K562 (cell line): ENCODE data around the gene NR3C1. TPM values are rescaled to one million over a fixed set of nuclear protein-coding genes. Genes with fewer than 3 reads are reported as not detected.

ENCODE experiments used
- ATAC-seq: fragments of 200-7000 bp; cut with Tn5 transposase; 3 replicates; pipeline ENCODE4 v1.9.1; 2020; ENCODE audit warnings: moderate library complexity
- BruUV-seq: library from RNA; stranded (reverse); fragments of 400-500 nt; replicated peaks from 2 replicates; lab custom pipeline; 2021; lab: Mats Ljungman, UMichigan
- CTCF ChIA-PET: fragments of 300-600 bp; formaldehyde crosslinking; extraction: SDS; loops from one replicate; lab custom pipeline; 2021; ENCODE audit warnings: low intra/inter-chr PET ratio; lab: Yijun Ruan, JAX
- POLR2A ChIA-PET: fragments of 300-600, 350-650 bp; sonication (Branson Sonifier 250); formaldehyde crosslinking; extraction: SDS; loops from one replicate; lab custom pipeline; 2021; ENCODE audit warnings: antibody characterized with exemption, inconsistent platforms; lab: Yijun Ruan, JAX
- DNase-seq, 4 experiments: peaks; one replicate each; pipeline versions ENCODE4 v3.0.0 to v3.0.0-alpha.2; 2011 to 2018; ENCODE audit warnings: low spot score in 3 of 4, mixed read lengths in 3 of 4; ENCODE audit errors: extremely low read depth in 1 of 4
- FAIRE-seq: peaks from 2 replicates; lab custom pipeline; 2011; peaks lifted over from hg19 to GRCh38; lab: Jason Lieb, UNC
- H2AFZ ChIP-seq: 2 replicates; pipeline ENCODE4 v1.6.0; 2011; ENCODE audit warnings: low read depth, low read length, control low read depth, inconsistent platforms
- H3K27ac ChIP-seq: fragments of 200-600 bp; 3 replicates; pipeline ENCODE4 v1.8.0; 2011; ENCODE audit warnings: low read depth, mild to moderate bottlenecking, control low read depth, inconsistent platforms, low read length, moderate library complexity, mixed read lengths; ENCODE audit errors: extremely low read depth
- H3K27me3 ChIP-seq, 2 experiments: fragments of 300-600 bp in 1 of 2; 2 replicates in 1 of 2; 3 replicates in 1 of 2; pipeline versions ENCODE4 v1.6.0 to v1.8.0; 2011; ENCODE audit warnings: inconsistent platforms in 2 of 2, low read length in 2 of 2, mild to moderate bottlenecking in 1 of 2, mixed read lengths in 1 of 2, moderate library complexity in 1 of 2; ENCODE audit not compliant: control insufficient read depth in 2 of 2, insufficient read depth in 2 of 2
- H3K36me3 ChIP-seq: fragments of 300-600 bp; 3 replicates; pipeline ENCODE4 v1.8.0; 2011; ENCODE audit warnings: mild to moderate bottlenecking, low read length, inconsistent platforms; ENCODE audit not compliant: control insufficient read depth, insufficient read depth
- H3K4me1 ChIP-seq, 2 experiments: fragments of 200-600 bp in 1 of 2; replicated peaks in 1 of 2; 2 replicates in 1 of 2; 3 replicates in 1 of 2; pipeline versions ENCODE4 v1.5.1 to v1.8.0; 2011; ENCODE audit warnings: inconsistent platforms in 2 of 2, low read length in 2 of 2, mild to moderate bottlenecking in 1 of 2, mixed read lengths in 1 of 2, moderate library complexity in 1 of 2; ENCODE audit not compliant: control insufficient read depth in 2 of 2, insufficient read depth in 2 of 2
- H3K4me2 ChIP-seq: 2 replicates; pipeline ENCODE4 v1.6.1; 2011; ENCODE audit warnings: low read length, control low read depth, inconsistent platforms, mixed read lengths; ENCODE audit not compliant: insufficient read depth
- H3K4me3 ChIP-seq: fragments of 200-600 bp; sonication (generic), shearing (Covaris generic); 2 replicates; pipeline ENCODE4 v1.5.1; 2016; ENCODE audit warnings: control low read depth, inconsistent platforms
- H3K79me2 ChIP-seq: fragments of 200-600 bp; 3 replicates; pipeline ENCODE4 v1.8.0; 2011; ENCODE audit warnings: low read length, inconsistent platforms; ENCODE audit not compliant: control insufficient read depth, insufficient read depth
- H3K9ac ChIP-seq, 2 experiments: 2 replicates each; pipeline versions ENCODE4 v1.6.0 to v1.6.1; 2011; ENCODE audit warnings: low read depth in 2 of 2, low read length in 2 of 2, control low read depth in 1 of 2, inconsistent platforms in 1 of 2, mild to moderate bottlenecking in 1 of 2, mixed read lengths in 1 of 2; ENCODE audit not compliant: insufficient read depth in 1 of 2
- H3K9me1 ChIP-seq: one replicate; pipeline ENCODE4 v1.6.0; 2011; ENCODE audit warnings: inconsistent platforms, mild to moderate bottlenecking, low read length, moderate library complexity; ENCODE audit not compliant: control insufficient read depth, insufficient read depth
- H3K9me3 ChIP-seq: replicated peaks from 2 replicates; pipeline ENCODE4 v1.5.1; 2011; ENCODE audit warnings: low read depth, low read length, inconsistent platforms; ENCODE audit not compliant: control insufficient read depth, insufficient read depth
- H4K20me1 ChIP-seq: replicated peaks from 2 replicates; pipeline ENCODE4 v1.6.1; 2011; ENCODE audit warnings: low read length, inconsistent platforms, mixed read lengths; ENCODE audit not compliant: control insufficient read depth, insufficient read depth
- ASH1L ChIP-seq: fragments of 450-650 bp; IDR thresholded peaks from 2 replicates; pipeline ENCODE4 v1.6.1; 2018; ENCODE audit warnings: borderline replicate concordance, mild to moderate bottlenecking, low read depth; ENCODE audit not compliant: partially characterized antibody
- HDAC2 ChIP-seq: fragments of 450-650 bp; IDR thresholded peaks from 2 replicates; pipeline ENCODE4 v1.6.1; 2016; ENCODE audit warnings: mild to moderate bottlenecking
- JUN ChIP-seq, 2 experiments: sonication (generic) in 1 of 2; formaldehyde crosslinking in 1 of 2; IDR thresholded peaks; 2 replicates each; pipeline versions ENCODE4 v1.6.1 to v1.8.0; 2012 to 2022; ENCODE audit warnings: borderline replicate concordance in 2 of 2, mild to moderate bottlenecking in 2 of 2, improper control_type of control experiment in 1 of 2, low read depth in 1 of 2, low read length in 1 of 2, missing genetic modification reagents in 1 of 2
- MTA2 ChIP-seq: fragments of 450-650 bp; IDR thresholded peaks from 2 replicates; pipeline ENCODE4 v1.6.1; 2016; ENCODE audit warnings: low read depth
- NFRKB ChIP-seq: fragments of 450-650 bp; IDR thresholded peaks from 2 replicates; pipeline ENCODE4 v1.6.1; 2016; ENCODE audit warnings: low read depth
- NR1H2 ChIP-seq: sonication (generic); formaldehyde crosslinking; IDR thresholded peaks from 2 replicates; pipeline ENCODE4 v1.4.0; 2020; ENCODE audit warnings: mild to moderate bottlenecking, missing genetic modification reagents
- PCBP2 ChIP-seq: fragments of 200-400 bp; formaldehyde crosslinking; IDR thresholded peaks from 2 replicates; pipeline ENCODE4 v1.6.1; 2018; ENCODE audit warnings: low read length, low read depth, mild to moderate bottlenecking, moderate library complexity; ENCODE audit not compliant: poor library complexity, severe bottlenecking
- SETDB1 ChIP-seq: IDR thresholded peaks from one replicate; pipeline ENCODE4 v1.6.1; 2012; ENCODE audit warnings: low read length, control low read depth, inconsistent platforms
- TCF7L2 ChIP-seq: fragments of 150-350 bp; IDR thresholded peaks from 2 replicates; pipeline ENCODE4 v1.6.1; 2016; ENCODE audit warnings: low read depth, mild to moderate bottlenecking, low read length, moderate library complexity
- ZBTB43 ChIP-seq: sonication (generic); formaldehyde crosslinking; IDR thresholded peaks from 2 replicates; pipeline ENCODE4 v1.8.0; 2023; ENCODE audit warnings: mild to moderate bottlenecking, missing genetic modification reagents
- ZC3H4 ChIP-seq: sonication (generic); formaldehyde crosslinking; IDR thresholded peaks from 2 replicates; pipeline ENCODE4 v1.9.0; 2021; ENCODE audit warnings: missing genetic modification reagents, borderline replicate concordance
- ZNF24 ChIP-seq: fragments of 450-650 bp; IDR thresholded peaks from 2 replicates; pipeline ENCODE4 v1.6.1; 2016
- ZNF408 ChIP-seq: fragments of 250-450 bp; sonication (Bioruptor Pico); IDR thresholded peaks from 2 replicates; pipeline ENCODE4 v1.4.0; 2020; ENCODE audit warnings: low read depth, mild to moderate bottlenecking, moderate library complexity
- ZNF668 ChIP-seq: fragments of 250-450 bp; sonication (Bioruptor Pico); IDR thresholded peaks from 2 replicates; pipeline ENCODE4 v1.8.0; 2022; ENCODE audit warnings: mild to moderate bottlenecking, inconsistent platforms
- WGBS: fragments of 100-300 bp; shearing (Covaris generic); methylation state at CpG from one replicate; pipeline ENCODE4 v1.1.6; 2016; ENCODE audit warnings: low coverage, mixed read lengths; ENCODE audit not compliant: insufficient coverage; ENCODE audit errors: missing lambda C conversion rate; 5-methylcytosine and 5-hydroxymethylcytosine counted together
- in situ Hi-C: fragments of 300-500 bp; cut with MboI; formaldehyde crosslinking; loops from 4 replicates; pipeline ENCODE4 v1.15.0; 2018; ENCODE audit warnings: inconsistent platforms, mixed read lengths
- intact Hi-C: fragments of 100-400 bp; cut with micrococcal nuclease; formaldehyde crosslinking; loops from 2 replicates; pipeline ENCODE4 v1.14.2; 2022
- polyA plus RNA-seq, 8 experiments: library from polyadenylated mRNA; depleted of rRNA in 4 of 8; stranded (reverse) in 5 of 8; unstranded in 3 of 8; fragments of >200 nt; fragmentation: Nextera tagmentation in 2 of 8; fragmentation: Illumina TruSeq in 1 of 8; extraction: Ambion mirVana in 2 of 8; extraction: Trizol in 1 of 8; gene quantifications; 2 replicates each; pipeline versions ENCODE4 v1.2.1 to v1.2.3, GENCODE V29; 2011 to 2014; ENCODE audit warnings: inconsistent platforms in 1 of 8, missing spikeins in 1 of 8
- total RNA-seq, 7 experiments: library from RNA; depleted of rRNA in 6 of 7; stranded (reverse); fragments of >200 nt in 6 of 7; fragmentation: Illumina TruSeq in 2 of 7; extraction: Trizol in 2 of 7; gene quantifications; 2 replicates each; pipeline versions ENCODE4 v1.2.1 to v1.2.3, GENCODE V29; 2011 to 2021; ENCODE audit warnings: low replicate concordance in 1 of 7
- TF ChIP-seq, protein P1 (sequence below): fragments of 450-650 bp; formaldehyde crosslinking; IDR thresholded peaks from 2 replicates; pipeline ENCODE4 v1.4.0; 2020; ENCODE audit warnings: mild to moderate bottlenecking, mixed read lengths

The NR3C1 gene
- total and polyA plus RNA-seq, 9 of the 15 experiments (the other 6 are each of a cell fraction or from before 2014, with no cell fraction given), result 8.2 to 36.0 (median 15.0) TPM

- WGBS, result 92% methylated on average over 1 of the region's 1 CpG
- Histone ChIP-seq H3K9me3 (peaks cover 13% of the 10 kb centered on the region), H3K36me3 (0 out of 3 replicates have a peak, but pooled peaks cover 3% of the 10 kb centered on the region), H3K27me3 (no peaks in the 10 kb centered on the region), H3K4me3 (no peak overlapping the region), H2AFZ (no peak overlapping the region), H4K20me1 (no peaks in the 10 kb centered on the region), H3K9me1 (no peaks in the 10 kb centered on the region), H3K4me2 (no peak overlapping the region), H3K27ac (no peak overlapping the region), H3K79me2 (peaks cover 46% of the 10 kb centered on the region), H3K4me1 (no peaks in the 10 kb centered on the region), H3K9ac (no peak overlapping the region)
- FAIRE-seq (no peak), DNase-seq (no peak), ATAC-seq (no peak)
- ChIA-PET CTCF (no interaction called here), POLR2A (no interaction called here)
- in situ Hi-C loops (no loop called here), intact Hi-C loops (no loop called here)
- no TSS peak for BruUV-seq
- TF ChIP-seq PCBP2 (no peak), ZNF24 (no peak), HDAC2 (no peak), ZNF408 (no peak), SETDB1 (no peak), ZBTB43 (CRISPR knock-in tag) (no peak), ZC3H4 (CRISPR knock-in tag) (no peak), MTA2 (no peak), NFRKB (no peak), TCF7L2 (no peak), ZNF668 (no peak), JUN (IDR thresholded peaks at IDR 0.05; ENCODE audit: borderline replicate concordance, low read depth, low read length) (no peak), JUN (CRISPR knock-in tag; IDR thresholded peaks at IDR 0.05; ENCODE audit: borderline replicate concordance) (no peak), ASH1L (no peak), NR1H2 (no peak)
- TF ChIP-seq, protein P1, sequence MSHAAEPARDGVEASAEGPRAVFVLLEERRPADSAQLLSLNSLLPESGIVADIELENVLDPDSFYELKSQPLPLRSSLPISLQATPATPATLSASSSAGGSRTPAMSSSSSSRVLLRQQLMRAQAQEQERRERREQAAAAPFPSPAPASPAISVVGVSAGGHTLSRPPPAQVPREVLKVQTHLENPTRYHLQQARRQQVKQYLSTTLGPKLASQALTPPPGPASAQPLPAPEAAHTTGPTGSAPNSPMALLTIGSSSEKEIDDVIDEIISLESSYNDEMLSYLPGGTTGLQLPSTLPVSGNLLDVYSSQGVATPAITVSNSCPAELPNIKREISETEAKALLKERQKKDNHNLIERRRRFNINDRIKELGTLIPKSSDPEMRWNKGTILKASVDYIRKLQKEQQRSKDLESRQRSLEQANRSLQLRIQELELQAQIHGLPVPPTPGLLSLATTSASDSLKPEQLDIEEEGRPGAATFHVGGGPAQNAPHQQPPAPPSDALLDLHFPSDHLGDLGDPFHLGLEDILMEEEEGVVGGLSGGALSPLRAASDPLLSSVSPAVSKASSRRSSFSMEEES, result no peak
Observed at GRCh38 chr5:143331956-143332355, 71.5 kb downstream of the NR3C1 start.
